Neural cell (in vitro differentiated cells): ENCODE results near the gene FGFR1OP2. TPM values are rescaled to one million over a fixed set of nuclear protein-coding genes. Genes with fewer than 3 reads are reported as not detected.
"Not testable (repeated sequence)": the region's sequence is repeated elsewhere in the genome, so short reads cannot be mapped to it uniquely, and the experiment has no call there.

Experiments used
- H2AFZ ChIP-seq: fragments of 200-600, 300-800 bp; sonication (generic), shearing (Covaris generic); 2 replicates; pipeline ENCODE4 v1.6.0; 2014; ENCODE audit warnings: low read depth, mild to moderate bottlenecking, antibody characterized with exemption, low read length, moderate library complexity
- H3F3A ChIP-seq: fragments of 200-600 bp; shearing (Covaris generic); 2 replicates; pipeline ENCODE4 v1.6.1; 2016; ENCODE audit warnings: mild to moderate bottlenecking, moderate library complexity, mixed read lengths, antibody characterized with exemption, low read length; ENCODE audit not compliant: insufficient read depth, poor library complexity, severe bottlenecking
- H3K27ac ChIP-seq: fragments of 200-600, 300-800 bp; sonication (generic), shearing (Covaris generic); 2 replicates; pipeline ENCODE4 v1.5.1; 2014; ENCODE audit warnings: mild to moderate bottlenecking, low read length, moderate library complexity
- H3K27me3 ChIP-seq: fragments of 300-800, 200-600 bp; sonication (generic), shearing (Covaris generic); 2 replicates; pipeline ENCODE4 v1.6.0; 2014; ENCODE audit warnings: mild to moderate bottlenecking, low read depth, low read length, moderate library complexity; ENCODE audit not compliant: insufficient read depth
- H3K36me3 ChIP-seq: fragments of 300-800, 200-600 bp; sonication (generic), shearing (Covaris generic); 2 replicates; pipeline ENCODE4 v1.5.1; 2014; ENCODE audit warnings: mild to moderate bottlenecking, antibody characterized with exemption, low read length, moderate library complexity; ENCODE audit not compliant: insufficient read depth
- H3K4me2 ChIP-seq: fragments of 300-800, 200-600 bp; sonication (generic), shearing (Covaris generic); 2 replicates; pipeline ENCODE4 v1.6.0; 2014; ENCODE audit warnings: mild to moderate bottlenecking, low read length
- H3K4me3 ChIP-seq: fragments of 300-800, 200-600 bp; sonication (generic), shearing (Covaris generic); 2 replicates; pipeline ENCODE4 v1.5.1; 2014; ENCODE audit warnings: mild to moderate bottlenecking, low read length, moderate library complexity
- H3K79me2 ChIP-seq: fragments of 200-600 bp; shearing (Covaris generic); replicated peaks from 2 replicates; pipeline ENCODE4 v1.6.0; 2014; ENCODE audit warnings: mild to moderate bottlenecking, low read length, moderate library complexity; ENCODE audit not compliant: insufficient read depth
- H3K9ac ChIP-seq: fragments of 300-800, 200-600 bp; sonication (generic), shearing (Covaris generic); 2 replicates; pipeline ENCODE4 v1.6.1; 2016; ENCODE audit warnings: mild to moderate bottlenecking, low read length, mixed read lengths
- H3K9me2 ChIP-seq: fragments of 200-600 bp; shearing (Covaris generic); 2 replicates; pipeline ENCODE4 v1.6.1; 2016; ENCODE audit warnings: mild to moderate bottlenecking, low read length, mixed read lengths; ENCODE audit not compliant: insufficient read depth
- H3K9me3 ChIP-seq: fragments of 200-600, 300-800 bp; sonication (generic), shearing (Covaris generic); 2 replicates; pipeline ENCODE4 v1.6.1; 2016; ENCODE audit warnings: mild to moderate bottlenecking, mixed run types, low read length, moderate library complexity, mixed read lengths
- H4K20me1 ChIP-seq: fragments of 200-600 bp; shearing (Covaris generic); 2 replicates; pipeline ENCODE4 v1.6.1; 2016; ENCODE audit warnings: mild to moderate bottlenecking, mixed run types; ENCODE audit not compliant: insufficient read depth
- EP300 ChIP-seq: fragments of 450-650 bp; conservative IDR thresholded peaks from 2 replicates; pipeline ENCODE4 v1.6.1; 2014; ENCODE audit warnings: antibody characterized with exemption, mild to moderate bottlenecking, moderate library complexity; ENCODE audit not compliant: poor library complexity, severe bottlenecking
- EZH2 ChIP-seq: fragments of 200-600, 300-800 bp; shearing (Covaris generic), sonication (generic); IDR thresholded peaks from 2 replicates; pipeline ENCODE4 v1.6.1; 2014; ENCODE audit warnings: antibody characterized with exemption, low read length, borderline replicate concordance, mild to moderate bottlenecking; ENCODE audit not compliant: insufficient read depth, poor library complexity, severe bottlenecking
- MXI1 ChIP-seq: fragments of 450-650 bp; conservative IDR thresholded peaks from 2 replicates; pipeline ENCODE4 v1.6.1; 2014; ENCODE audit warnings: antibody characterized with exemption, mild to moderate bottlenecking; ENCODE audit not compliant: poor library complexity, severe bottlenecking
- POLR2AphosphoS5 ChIP-seq: IDR thresholded peaks from 2 replicates; pipeline ENCODE4 v1.6.1; 2012
- RAD21 ChIP-seq: fragments of 450-650 bp; conservative IDR thresholded peaks from 2 replicates; pipeline ENCODE4 v1.6.1; 2014; ENCODE audit warnings: antibody characterized with exemption, mild to moderate bottlenecking, moderate library complexity
- REST ChIP-seq: IDR thresholded peaks from 2 replicates; pipeline ENCODE4 v1.6.1; 2012; ENCODE audit warnings: borderline replicate concordance
- SMC3 ChIP-seq: fragments of 450-650 bp; conservative IDR thresholded peaks from 2 replicates; pipeline ENCODE4 v1.6.1; 2014; ENCODE audit warnings: antibody characterized with exemption, mild to moderate bottlenecking, moderate library complexity; ENCODE audit not compliant: poor library complexity
- TAF1 ChIP-seq: IDR thresholded peaks from 2 replicates; pipeline ENCODE4 v1.6.1; 2012; ENCODE audit warnings: low read depth
- polyA plus RNA-seq: library from polyadenylated mRNA; depleted of rRNA; stranded (reverse); fragments of >200 nt; gene quantifications from 2 replicates; pipeline ENCODE4 v1.2.3, GENCODE V29; 2014
- TF ChIP-seq, protein P1 (sequence below): fragments of 450-650 bp; IDR thresholded peaks from 2 replicates; pipeline ENCODE4 v1.5.1; 2014; ENCODE audit warnings: antibody characterized with exemption, mild to moderate bottlenecking, moderate library complexity; ENCODE audit not compliant: poor library complexity, severe bottlenecking

Gene FGFR1OP2
- polyA plus RNA-seq, 1 donor from 2014 or later: 79.4 TPM

DNA sequence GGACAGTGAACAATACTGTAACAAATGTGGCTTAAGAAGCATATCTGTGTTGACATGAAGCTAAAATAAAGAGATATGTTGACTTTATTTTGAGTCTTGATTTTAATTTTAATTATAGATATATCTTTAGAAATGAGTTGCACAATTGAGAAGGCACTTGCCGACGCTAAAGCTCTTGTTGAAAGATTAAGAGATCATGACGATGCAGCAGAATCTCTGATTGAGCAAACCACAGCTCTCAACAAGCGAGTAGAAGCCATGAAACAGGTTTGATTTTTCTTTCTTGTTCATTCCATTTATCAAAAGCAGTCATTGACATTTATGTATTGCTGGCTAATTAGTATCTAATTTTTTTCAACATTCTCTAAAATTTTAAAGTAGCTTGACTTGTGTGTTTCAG, 15.8 kb downstream of the FGFR1OP2 start:
- Histone ChIP-seq H4K20me1 (no peaks in the 10 kb centered on the region), H3K27me3 (no peaks in the 10 kb centered on the region), H3K36me3 (peaks cover 8% of the 10 kb centered on the region), H3K9ac (no peak overlapping the region), H3K79me2 (peaks cover 12% of the 10 kb centered on the region), H3K4me2 (no peak overlapping the region), H3K9me2 (no peaks in the 10 kb centered on the region), H3K27ac (no peak overlapping the region), H2AFZ (no peak overlapping the region), H3F3A (no peaks in the 10 kb centered on the region), H3K9me3 (no peaks in the 10 kb centered on the region), H3K4me3 (no peak overlapping the region)
- TF ChIP-seq REST: no peak
- TF ChIP-seq EP300: no peak
- no peak for TF ChIP-seq RAD21
- no peak for TF ChIP-seq TAF1
- TF ChIP-seq MXI1: no peak
- no peak for TF ChIP-seq POLR2AphosphoS5
- TF ChIP-seq, protein P1, sequence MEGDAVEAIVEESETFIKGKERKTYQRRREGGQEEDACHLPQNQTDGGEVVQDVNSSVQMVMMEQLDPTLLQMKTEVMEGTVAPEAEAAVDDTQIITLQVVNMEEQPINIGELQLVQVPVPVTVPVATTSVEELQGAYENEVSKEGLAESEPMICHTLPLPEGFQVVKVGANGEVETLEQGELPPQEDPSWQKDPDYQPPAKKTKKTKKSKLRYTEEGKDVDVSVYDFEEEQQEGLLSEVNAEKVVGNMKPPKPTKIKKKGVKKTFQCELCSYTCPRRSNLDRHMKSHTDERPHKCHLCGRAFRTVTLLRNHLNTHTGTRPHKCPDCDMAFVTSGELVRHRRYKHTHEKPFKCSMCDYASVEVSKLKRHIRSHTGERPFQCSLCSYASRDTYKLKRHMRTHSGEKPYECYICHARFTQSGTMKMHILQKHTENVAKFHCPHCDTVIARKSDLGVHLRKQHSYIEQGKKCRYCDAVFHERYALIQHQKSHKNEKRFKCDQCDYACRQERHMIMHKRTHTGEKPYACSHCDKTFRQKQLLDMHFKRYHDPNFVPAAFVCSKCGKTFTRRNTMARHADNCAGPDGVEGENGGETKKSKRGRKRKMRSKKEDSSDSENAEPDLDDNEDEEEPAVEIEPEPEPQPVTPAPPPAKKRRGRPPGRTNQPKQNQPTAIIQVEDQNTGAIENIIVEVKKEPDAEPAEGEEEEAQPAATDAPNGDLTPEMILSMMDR: no peak
- no peak for TF ChIP-seq SMC3
- TF ChIP-seq EZH2: no peak

DNA sequence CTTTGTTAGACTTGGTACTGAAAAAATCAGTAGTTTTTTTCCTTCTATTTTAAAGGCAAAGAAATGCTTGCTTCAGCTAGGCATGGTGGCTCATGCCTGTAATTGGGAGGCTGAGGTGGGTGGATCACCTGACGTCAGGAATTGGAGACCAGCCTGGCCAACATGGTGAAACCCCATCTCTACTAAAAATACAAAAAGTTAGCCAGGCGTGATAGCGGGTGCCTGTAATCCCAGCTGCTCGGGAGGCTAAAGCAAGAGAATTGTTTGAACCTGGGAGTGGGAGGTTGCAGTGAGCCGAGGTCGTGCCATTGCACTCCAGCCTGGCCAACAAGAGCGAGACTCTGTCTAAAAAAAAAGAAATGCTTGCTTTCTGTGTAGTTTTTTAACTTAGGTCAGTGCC, 23.1 kb downstream of the FGFR1OP2 start:
- H2AFZ ChIP-seq, H3K4me3 ChIP-seq, H3K4me2 ChIP-seq, H3K27ac ChIP-seq, H3K9ac ChIP-seq, H3K79me2 ChIP-seq, H3K27me3 ChIP-seq, H3F3A ChIP-seq, H4K20me1 ChIP-seq, H3K9me3 ChIP-seq, H3K9me2 ChIP-seq: not testable (repeated sequence)
- H3K36me3 ChIP-seq: peaks cover 11% of the 10 kb centered on the region

GRCh38 chr12:26961803-26962202, 23.5 kb downstream of the FGFR1OP2 start:
- Histone ChIP-seq H3F3A (no peaks in the 10 kb centered on the region), H3K79me2 (no peaks in the 10 kb centered on the region), H3K4me3 (no peak overlapping the region), H2AFZ (no peak overlapping the region), H3K9me3 (no peaks in the 10 kb centered on the region), H3K4me2 (no peak overlapping the region), H3K9ac (no peak overlapping the region), H3K9me2 (no peaks in the 10 kb centered on the region), H3K27me3 (no peaks in the 10 kb centered on the region), H4K20me1 (no peaks in the 10 kb centered on the region), H3K36me3 (peaks cover 8% of the 10 kb centered on the region), H3K27ac (no peak overlapping the region)
- TF ChIP-seq EP300 (no peak), POLR2AphosphoS5 (no peak), REST (no peak), SMC3 (no peak), EZH2 (no peak), MXI1 (no peak), RAD21 (no peak), TAF1 (no peak)
- TF ChIP-seq, protein P1: no peak
